ENCODE data around the gene GNPAT.

GRCh38 chr1:231248778-231249177 is 7.8 kb downstream of the GNPAT start:
- TF ChIP-seq CTCF (conservative IDR thresholded peaks at IDR 0.05) (no peak), EZH2 (IDR thresholded peaks at IDR 0.05; ENCODE audit: low read depth) (no peak)
